HepG2 (cell line): Measurements from ENCODE around the gene MRGPRF. TPM values are rescaled to one million over a fixed set of nuclear protein-coding genes. Genes with fewer than 3 reads are reported as not detected.
A peak's percentile ranks its signal among the peaks of the same experiment; 100 is the strongest.

Source experiments
- ATAC-seq: fragments of 200-7000 bp; cut with Tn5 transposase; 3 replicates; pipeline ENCODE4 v1.9.1; 2020; ENCODE audit warnings: mild to moderate bottlenecking, moderate library complexity
- BruUV-seq: library from RNA; stranded (reverse); fragments of 400-500 nt; replicated peaks from 2 replicates; lab custom pipeline; 2021; lab: Mats Ljungman, UMichigan
- CTCF ChIA-PET: fragments of 300-600 bp; formaldehyde crosslinking; extraction: SDS; loops from one replicate; lab custom pipeline; 2021; ENCODE audit warnings: low total read pairs, inconsistent platforms, low intra/inter-chr PET ratio; lab: Yijun Ruan, JAX
- POLR2A ChIA-PET: fragments of 350-600 bp; sonication (Branson Sonifier 250); formaldehyde crosslinking; loops from one replicate; lab custom pipeline; 2020; ENCODE audit warnings: antibody characterized with exemption, inconsistent platforms; lab: Yijun Ruan, JAX
- DNase-seq: peaks from one replicate; pipeline ENCODE4 v3.0.0-alpha.2; 2015; ENCODE audit warnings: low spot score
- FAIRE-seq: peaks from 3 replicates; lab custom pipeline; 2011; peaks lifted over from hg19 to GRCh38; lab: Jason Lieb, UNC
- H2AFZ ChIP-seq: one replicate; pipeline ENCODE4 v1.6.1; 2011; ENCODE audit warnings: low read length, inconsistent platforms
- H3K27ac ChIP-seq: fragments of 300-600 bp; 3 replicates; pipeline ENCODE4 v1.8.0; 2011; ENCODE audit warnings: mixed run types, mild to moderate bottlenecking, mixed read lengths, low read length, inconsistent platforms; ENCODE audit not compliant: insufficient read depth; ENCODE audit errors: extremely low read length
- H3K27me3 ChIP-seq, 2 experiments: fragments of 200-600 bp in 1 of 2; 2 replicates in 1 of 2; 3 replicates in 1 of 2; pipeline versions ENCODE4 v1.6.0 to v1.8.0; 2011; ENCODE audit warnings: low read length in 2 of 2, mild to moderate bottlenecking in 2 of 2, moderate library complexity in 2 of 2, inconsistent platforms in 1 of 2; ENCODE audit not compliant: insufficient read depth in 2 of 2, control insufficient read depth in 1 of 2
- H3K36me3 ChIP-seq, 2 experiments: fragments of 200-600 bp in 1 of 2; replicated peaks in 1 of 2; 2 replicates in 1 of 2; 3 replicates in 1 of 2; pipeline versions ENCODE4 v1.5.1 to v1.8.0; 2011; ENCODE audit warnings: low read length in 2 of 2, inconsistent platforms in 1 of 2; ENCODE audit not compliant: insufficient read depth in 2 of 2, control insufficient read depth in 1 of 2
- H3K4me1 ChIP-seq: 2 replicates; pipeline ENCODE4 v1.5.1; 2012; ENCODE audit warnings: low read length, inconsistent platforms; ENCODE audit not compliant: insufficient read depth
- H3K4me2 ChIP-seq: 2 replicates; pipeline ENCODE4 v1.6.0; 2011; ENCODE audit warnings: low read depth, low read length, inconsistent platforms
- H3K4me3 ChIP-seq, 3 experiments: fragments of 200-600 bp in 1 of 3; sonication (generic), shearing (Covaris generic) in 1 of 3; replicated peaks in 1 of 3; 2 replicates each; pipeline ENCODE4 v1.5.1; 2011 to 2016; ENCODE audit warnings: low read length in 3 of 3, inconsistent platforms in 2 of 3, low read depth in 2 of 3, mild to moderate bottlenecking in 2 of 3, control low read depth in 1 of 3, mixed read lengths in 1 of 3; ENCODE audit not compliant: insufficient read depth in 1 of 3
- H3K79me2 ChIP-seq: one replicate; pipeline ENCODE4 v1.6.1; 2011; ENCODE audit warnings: low read length, inconsistent platforms; ENCODE audit not compliant: insufficient read depth
- H3K9ac ChIP-seq: 2 replicates; pipeline ENCODE4 v1.6.0; 2011; ENCODE audit warnings: mild to moderate bottlenecking, low read depth, low read length, inconsistent platforms; ENCODE audit not compliant: insufficient read depth
- H3K9me3 ChIP-seq: 2 replicates; pipeline ENCODE4 v1.5.1; 2012; ENCODE audit warnings: mild to moderate bottlenecking, low read length
- H4K20me1 ChIP-seq: 2 replicates; pipeline ENCODE4 v1.6.0; 2011; ENCODE audit warnings: inconsistent platforms, mild to moderate bottlenecking, low read length, moderate library complexity; ENCODE audit not compliant: insufficient read depth
- HNRNPL ChIP-seq: fragments of 200-400 bp; formaldehyde crosslinking; IDR thresholded peaks from 2 replicates; pipeline ENCODE4 v1.6.1; 2017; ENCODE audit warnings: mild to moderate bottlenecking, low read depth, low read length
- MED13 ChIP-seq: sonication (generic); formaldehyde crosslinking; IDR thresholded peaks from 2 replicates; pipeline ENCODE4 v1.5.0; 2020; ENCODE audit warnings: missing genetic modification reagents
- RAD21 ChIP-seq: fragments of 450-650 bp; formaldehyde crosslinking; IDR thresholded peaks from 2 replicates; pipeline ENCODE4 v1.5.0; 2020; ENCODE audit warnings: mild to moderate bottlenecking
- SMARCC2 ChIP-seq: fragments of 450-650 bp; IDR thresholded peaks from 2 replicates; pipeline ENCODE4 v1.6.1; 2017; ENCODE audit warnings: antibody characterized with exemption, mild to moderate bottlenecking
- SNAPC2 ChIP-seq: sonication (generic); formaldehyde crosslinking; IDR thresholded peaks from 2 replicates; pipeline ENCODE4 v1.8.1; 2022; ENCODE audit warnings: mild to moderate bottlenecking, missing genetic modification reagents
- TEAD3 ChIP-seq: optimal IDR thresholded peaks from 2 replicates; pipeline ENCODE3; 2016; ENCODE audit warnings: borderline replicate concordance
- ZBTB7A ChIP-seq: sonication (generic); formaldehyde crosslinking; IDR thresholded peaks from 2 replicates; pipeline ENCODE4 v1.8.0; 2022; ENCODE audit warnings: mild to moderate bottlenecking, missing genetic modification reagents
- ZNF274 ChIP-seq: sonication (generic); formaldehyde crosslinking; IDR thresholded peaks from 2 replicates; pipeline ENCODE4 v1.5.1; 2020; ENCODE audit warnings: mild to moderate bottlenecking, missing genetic modification reagents
- ZNF772 ChIP-seq: sonication (generic); formaldehyde crosslinking; IDR thresholded peaks from 2 replicates; pipeline ENCODE4 v1.5.0; 2020; ENCODE audit warnings: mild to moderate bottlenecking, missing genetic modification reagents
- ZNF781 ChIP-seq: sonication (generic); formaldehyde crosslinking; IDR thresholded peaks from 2 replicates; pipeline ENCODE4 v1.5.1; 2020; ENCODE audit warnings: borderline replicate concordance, mild to moderate bottlenecking, missing genetic modification reagents; ENCODE audit errors: not compliant biosample characterization
- ZNF792 ChIP-seq: IDR thresholded peaks from 2 replicates; pipeline ENCODE4 v1.6.1; 2016
- ZNF850 ChIP-seq: sonication (generic); formaldehyde crosslinking; conservative IDR thresholded peaks from 2 replicates; pipeline ENCODE4 v1.9.0; 2021; ENCODE audit warnings: mild to moderate bottlenecking, missing genetic modification reagents
- ZSCAN20 ChIP-seq: sonication (generic); formaldehyde crosslinking; IDR thresholded peaks from 2 replicates; pipeline ENCODE4 v1.4.0; 2020; ENCODE audit warnings: missing genetic modification reagents, mild to moderate bottlenecking, borderline replicate concordance
- WGBS: methylation state at CpG from one replicate; pipeline ENCODE4 v1.1.6; 2017; ENCODE audit warnings: low lambda C conversion rate; 5-methylcytosine and 5-hydroxymethylcytosine counted together
- in situ Hi-C: cut with HindIII; loops from 2 replicates; pipeline ENCODE4 v1.10.0; 2017; ENCODE audit warnings: low pct_unique_long_range_greater_than_20kb; ENCODE audit not compliant: extremely low pct_ligation_motif_present
- intact Hi-C: fragments of 100-400 bp; cut with micrococcal nuclease; formaldehyde crosslinking; loops from one replicate; pipeline ENCODE4 v1.10.0; 2022; ENCODE audit not compliant: unreplicated experiment
- polyA plus RNA-seq, 8 experiments: library from polyadenylated mRNA; depleted of rRNA in 3 of 8; stranded (reverse) in 7 of 8; unstranded in 1 of 8; fragments of >200 nt; fragmentation: Illumina TruSeq in 4 of 8; extraction: Trizol in 4 of 8; gene quantifications; 2 replicates each; pipeline versions ENCODE4 v1.2.1 to v1.2.3, GENCODE V29; 2011 to 2016; ENCODE audit warnings: low read depth in 4 of 8, missing spikeins in 1 of 8, mixed read lengths in 1 of 8; ENCODE audit not compliant: insufficient read depth in 1 of 8
- total RNA-seq, 5 experiments: library from RNA; depleted of rRNA; stranded (reverse); fragments of >200 nt; fragmentation: Illumina TruSeq; extraction: Trizol; gene quantifications; 2 replicates each; pipeline ENCODE4 v1.2.3, GENCODE V29; 2016; ENCODE audit warnings: low read depth in 1 of 5
- TF ChIP-seq, protein P1 (sequence below): sonication (generic); formaldehyde crosslinking; IDR thresholded peaks from 2 replicates; pipeline ENCODE4 v1.9.0; 2022; ENCODE audit warnings: low read depth, missing genetic modification reagents
- TF ChIP-seq, protein P2 (sequence below): sonication (generic); formaldehyde crosslinking; IDR thresholded peaks from 2 replicates; pipeline ENCODE4 v1.8.0; 2022; ENCODE audit warnings: missing genetic modification reagents, mild to moderate bottlenecking, borderline replicate concordance

Gene MRGPRF
- total and polyA plus RNA-seq, 2 of the 13 experiments (the other 11 are each of a cell fraction or from before 2014, with no cell fraction given) = not detected

DNA sequence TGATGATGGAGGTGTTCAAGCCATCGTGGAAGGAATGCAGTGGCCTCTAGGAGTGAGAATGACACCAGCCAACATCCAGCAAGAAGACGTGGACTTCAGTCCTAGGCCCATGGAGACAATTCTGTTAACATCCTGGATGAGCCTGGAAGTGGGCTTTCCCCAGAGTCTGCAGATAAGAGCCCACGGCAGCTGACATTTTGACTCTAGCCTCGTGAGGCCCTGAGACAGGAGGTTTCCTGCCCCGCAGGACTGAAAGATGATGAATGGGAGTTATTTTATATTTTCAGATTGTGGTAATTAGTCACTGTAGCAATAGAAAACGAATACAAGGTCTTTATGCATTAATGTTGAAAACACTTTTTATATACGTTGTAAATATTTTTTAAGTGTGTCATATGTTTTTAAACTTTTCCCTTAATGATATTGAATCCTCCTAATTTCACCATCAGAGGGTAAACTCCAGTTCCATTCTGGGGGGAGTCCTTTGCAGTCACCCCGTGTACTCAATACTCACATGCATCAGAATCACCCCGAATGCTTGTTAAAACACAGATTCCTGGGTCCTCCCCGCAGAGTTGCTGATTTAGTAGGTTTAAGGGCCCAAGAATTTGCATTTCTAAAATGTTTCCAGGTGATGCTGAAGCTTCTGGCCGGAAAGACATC, 35.1 kb upstream of the MRGPRF start (continued):
- TF ChIP-seq SNAPC2 (CRISPR knock-in tag) (0 out of 2 replicates have a peak, but pooled peaks have one; percentile 21), ZNF274 (CRISPR knock-in tag) (no peak), ZNF792 (CRISPR knock-in tag) (no peak), ZNF781 (CRISPR knock-in tag) (peak; percentile 38), ZSCAN20 (CRISPR knock-in tag) (no peak), SMARCC2 (no peak)

DNA sequence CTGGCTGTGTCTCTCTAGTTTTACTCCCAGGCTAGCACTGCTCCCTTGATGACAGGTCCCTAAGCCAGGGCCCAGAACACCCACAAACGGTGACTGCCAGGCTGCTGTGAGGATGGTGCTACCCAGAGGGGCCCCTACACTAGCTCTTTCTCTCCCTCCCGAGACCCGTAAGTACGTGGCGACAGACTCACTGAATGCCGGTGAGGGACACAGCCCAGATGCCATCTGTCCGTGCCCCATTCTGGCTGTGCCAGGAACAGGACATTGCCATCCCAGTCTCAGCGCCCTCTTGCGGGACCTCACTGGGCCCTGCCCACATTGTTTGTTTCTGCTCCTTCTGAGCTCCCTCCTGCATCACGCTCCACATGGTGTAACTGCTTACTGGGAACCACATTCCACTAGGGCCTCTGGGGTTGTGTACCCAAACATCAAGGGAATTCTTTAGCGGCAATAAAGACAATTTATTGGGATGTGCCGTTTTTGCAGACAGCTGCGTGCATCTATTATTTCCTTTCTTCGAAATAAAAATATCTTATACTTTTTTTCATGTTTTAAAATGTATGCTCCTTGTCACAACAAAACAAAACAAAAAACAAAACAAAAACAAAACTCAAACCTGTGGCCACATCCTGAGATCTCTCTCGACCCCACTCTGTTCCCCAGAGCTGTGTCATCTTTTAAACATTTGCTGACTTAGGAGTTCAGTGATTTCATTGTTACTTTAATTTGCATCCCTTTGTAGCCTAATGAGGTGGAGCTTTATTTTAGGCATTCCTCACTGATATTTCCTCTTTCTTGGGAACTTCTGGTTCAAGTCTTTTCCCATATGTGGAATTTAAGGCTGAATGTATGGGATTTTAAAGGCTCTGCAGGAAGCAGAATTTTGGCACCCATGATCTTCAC, 31.3 kb upstream of the MRGPRF start:
- no peaks in the 10 kb centered on the region for H3K36me3 ChIP-seq
- in situ Hi-C loops = no loop called here
- H3K9me3 ChIP-seq = no peaks in the 10 kb centered on the region
- peaks cover 26% of the 10 kb centered on the region for H3K4me1 ChIP-seq
- peak; percentile 72 for ATAC-seq
- H2AFZ ChIP-seq = no peak overlapping the region
- H3K27ac ChIP-seq = no peak overlapping the region
- no TSS peak for BruUV-seq
- no peak overlapping the region for H3K4me3 ChIP-seq
- H3K79me2 ChIP-seq = peaks cover 2% of the 10 kb centered on the region
- no peak for FAIRE-seq
- no peaks in the 10 kb centered on the region for H3K27me3 ChIP-seq
- intact Hi-C loops = loop anchor here (1.0 kb wide), 1 partner anchor 37 kb away; no protein-coding TSS in a partner anchor
- H3K4me2 ChIP-seq = peak overlapping the region; percentile 19; the same call in 1 of the 2 replicates
- CTCF ChIA-PET = no interaction called here
- no peaks in the 10 kb centered on the region for H4K20me1 ChIP-seq
- H3K9ac ChIP-seq = no peak overlapping the region
- POLR2A ChIA-PET = no interaction called here
- 9% methylated on average over 6 of the region's 15 CpGs for WGBS
- DNase-seq = peak; percentile 68
- no peak for TF ChIP-seq ZNF850 (CRISPR knock-in tag)
- peak; percentile 52; the same call in 1 of the 2 replicates for TF ChIP-seq RAD21 (CRISPR knock-in tag)
- peak; percentile 97 for TF ChIP-seq HNRNPL
- TF ChIP-seq ZBTB7A (CRISPR knock-in tag) = no peak
- TF ChIP-seq, protein P1, sequence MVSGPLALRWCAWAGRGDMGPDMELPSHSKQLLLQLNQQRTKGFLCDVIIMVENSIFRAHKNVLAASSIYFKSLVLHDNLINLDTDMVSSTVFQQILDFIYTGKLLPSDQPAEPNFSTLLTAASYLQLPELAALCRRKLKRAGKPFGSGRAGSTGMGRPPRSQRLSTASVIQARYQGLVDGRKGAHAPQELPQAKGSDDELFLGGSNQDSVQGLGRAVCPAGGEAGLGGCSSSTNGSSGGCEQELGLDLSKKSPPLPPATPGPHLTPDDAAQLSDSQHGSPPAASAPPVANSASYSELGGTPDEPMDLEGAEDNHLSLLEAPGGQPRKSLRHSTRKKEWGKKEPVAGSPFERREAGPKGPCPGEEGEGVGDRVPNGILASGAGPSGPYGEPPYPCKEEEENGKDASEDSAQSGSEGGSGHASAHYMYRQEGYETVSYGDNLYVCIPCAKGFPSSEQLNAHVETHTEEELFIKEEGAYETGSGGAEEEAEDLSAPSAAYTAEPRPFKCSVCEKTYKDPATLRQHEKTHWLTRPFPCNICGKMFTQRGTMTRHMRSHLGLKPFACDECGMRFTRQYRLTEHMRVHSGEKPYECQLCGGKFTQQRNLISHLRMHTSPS (CRISPR knock-in tag) = peak; percentile 92
- TF ChIP-seq, protein P2, sequence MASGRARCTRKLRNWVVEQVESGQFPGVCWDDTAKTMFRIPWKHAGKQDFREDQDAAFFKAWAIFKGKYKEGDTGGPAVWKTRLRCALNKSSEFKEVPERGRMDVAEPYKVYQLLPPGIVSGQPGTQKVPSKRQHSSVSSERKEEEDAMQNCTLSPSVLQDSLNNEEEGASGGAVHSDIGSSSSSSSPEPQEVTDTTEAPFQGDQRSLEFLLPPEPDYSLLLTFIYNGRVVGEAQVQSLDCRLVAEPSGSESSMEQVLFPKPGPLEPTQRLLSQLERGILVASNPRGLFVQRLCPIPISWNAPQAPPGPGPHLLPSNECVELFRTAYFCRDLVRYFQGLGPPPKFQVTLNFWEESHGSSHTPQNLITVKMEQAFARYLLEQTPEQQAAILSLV (CRISPR knock-in tag) = no peak
- no peak for TF ChIP-seq ZNF772 (CRISPR knock-in tag)
- peak; percentile 60 for TF ChIP-seq TEAD3 (CRISPR knock-in tag)
- TF ChIP-seq MED13 (CRISPR knock-in tag) = no peak
